HepG2 (cell line): ENCODE data around the gene AP2A2. TPM values are rescaled to one million over a fixed set of nuclear protein-coding genes. Genes with fewer than 3 reads are reported as not detected.

Experiments
- ATF7-NPFF ChIP-seq: sonication (generic); formaldehyde crosslinking; IDR thresholded peaks from 2 replicates; pipeline ENCODE4 v1.8.1; 2023; ENCODE audit warnings: mild to moderate bottlenecking, low read depth, missing genetic modification reagents, moderate library complexity
- CHCHD3 ChIP-seq: sonication (generic); formaldehyde crosslinking; IDR thresholded peaks from 2 replicates; pipeline ENCODE4 v1.8.0; 2022; ENCODE audit warnings: mild to moderate bottlenecking, missing genetic modification reagents, moderate library complexity
- GATAD1 ChIP-seq: IDR thresholded peaks from 2 replicates; pipeline ENCODE4 v1.6.1; 2016; ENCODE audit warnings: missing genetic modification reagents, missing compliant biosample characterization
- GTF3A ChIP-seq: sonication (generic); formaldehyde crosslinking; conservative IDR thresholded peaks from 2 replicates; pipeline ENCODE4 v1.4.0; 2020; ENCODE audit warnings: mild to moderate bottlenecking, missing genetic modification reagents
- HDAC1 ChIP-seq: sonication (generic); formaldehyde crosslinking; IDR thresholded peaks from 2 replicates; pipeline ENCODE4 v1.5.1; 2020; ENCODE audit warnings: mild to moderate bottlenecking, missing genetic modification reagents
- HNRNPK ChIP-seq: fragments of 200-400 bp; formaldehyde crosslinking; IDR thresholded peaks from 2 replicates; pipeline ENCODE4 v1.6.1; 2018; ENCODE audit warnings: low read length, low read depth, moderate library complexity, mild to moderate bottlenecking; ENCODE audit not compliant: poor library complexity, severe bottlenecking
- JARID2 ChIP-seq: sonication (generic); formaldehyde crosslinking; IDR thresholded peaks from 2 replicates; pipeline ENCODE4 v1.8.1; 2023; ENCODE audit warnings: missing genetic modification reagents, inconsistent platforms; ENCODE audit not compliant: insufficient replicate concordance
- RBFOX2 ChIP-seq: fragments of 200-400 bp; formaldehyde crosslinking; IDR thresholded peaks from 2 replicates; pipeline ENCODE4 v1.6.1; 2017; ENCODE audit warnings: low read depth, mild to moderate bottlenecking, low read length
- TARDBP ChIP-seq: sonication (generic); formaldehyde crosslinking; IDR thresholded peaks from 2 replicates; pipeline ENCODE4 v1.8.0; 2022; ENCODE audit warnings: mild to moderate bottlenecking, missing genetic modification reagents
- TBX2 ChIP-seq: sonication (generic); formaldehyde crosslinking; IDR thresholded peaks from 2 replicates; pipeline ENCODE4 v1.5.0; 2020; ENCODE audit warnings: missing genetic modification reagents, mild to moderate bottlenecking, borderline replicate concordance
- ZNF253 ChIP-seq: sonication (generic); formaldehyde crosslinking; IDR thresholded peaks from 2 replicates; pipeline ENCODE4 v1.8.0; 2022; ENCODE audit warnings: mild to moderate bottlenecking, missing genetic modification reagents, borderline replicate concordance
- ZNF563 ChIP-seq: sonication (generic); formaldehyde crosslinking; IDR thresholded peaks from 2 replicates; pipeline ENCODE4 v1.8.0; 2022; ENCODE audit warnings: mild to moderate bottlenecking, moderate library complexity, missing genetic modification reagents
- ZNF777 ChIP-seq: sonication (generic); formaldehyde crosslinking; IDR thresholded peaks from 2 replicates; pipeline ENCODE4 v1.4.0; 2020; ENCODE audit warnings: missing genetic modification reagents
- polyA plus RNA-seq, 8 experiments: library from polyadenylated mRNA; depleted of rRNA in 3 of 8; stranded (reverse) in 7 of 8; unstranded in 1 of 8; fragments of >200 nt; fragmentation: Illumina TruSeq in 4 of 8; extraction: Trizol in 4 of 8; gene quantifications; 2 replicates each; pipeline versions ENCODE4 v1.2.1 to v1.2.3, GENCODE V29; 2011 to 2016; ENCODE audit warnings: low read depth in 4 of 8, missing spikeins in 1 of 8, mixed read lengths in 1 of 8; ENCODE audit not compliant: insufficient read depth in 1 of 8
- total RNA-seq, 5 experiments: library from RNA; depleted of rRNA; stranded (reverse); fragments of >200 nt; fragmentation: Illumina TruSeq; extraction: Trizol; gene quantifications; 2 replicates each; pipeline ENCODE4 v1.2.3, GENCODE V29; 2016; ENCODE audit warnings: low read depth in 1 of 5
- TF ChIP-seq, protein P1 (sequence below): sonication (generic); formaldehyde crosslinking; IDR thresholded peaks from 2 replicates; pipeline ENCODE4 v1.4.0; 2020; ENCODE audit warnings: missing genetic modification reagents
- TF ChIP-seq, protein P2 (sequence below): sonication (generic); formaldehyde crosslinking; IDR thresholded peaks from 2 replicates; pipeline ENCODE4 v1.5.0; 2020; ENCODE audit warnings: mild to moderate bottlenecking, missing genetic modification reagents
- TF ChIP-seq, protein P3 (sequence below): sonication (generic); formaldehyde crosslinking; IDR thresholded peaks from 2 replicates; pipeline ENCODE4 v1.5.1; 2020; ENCODE audit warnings: missing genetic modification reagents, mild to moderate bottlenecking, borderline replicate concordance
- TF ChIP-seq, protein P4 (sequence below): IDR thresholded peaks from 2 replicates; pipeline ENCODE4 v1.6.1; 2018; ENCODE audit warnings: missing genetic modification reagents
- TF ChIP-seq, protein P5 (sequence below): IDR thresholded peaks from 2 replicates; pipeline ENCODE4 v1.6.1; 2016; ENCODE audit warnings: missing genetic modification reagents, missing compliant biosample characterization
- TF ChIP-seq, protein P6 (sequence below): sonication (generic); formaldehyde crosslinking; IDR thresholded peaks from 2 replicates; pipeline ENCODE4 v1.8.0; 2022; ENCODE audit warnings: mild to moderate bottlenecking, missing genetic modification reagents, moderate library complexity

The AP2A2 gene
- total and polyA plus RNA-seq, 2 of the 13 experiments (the other 11 are each of a cell fraction or from before 2014, with no cell fraction given), result 25.7 to 75.7 TPM

DNA sequence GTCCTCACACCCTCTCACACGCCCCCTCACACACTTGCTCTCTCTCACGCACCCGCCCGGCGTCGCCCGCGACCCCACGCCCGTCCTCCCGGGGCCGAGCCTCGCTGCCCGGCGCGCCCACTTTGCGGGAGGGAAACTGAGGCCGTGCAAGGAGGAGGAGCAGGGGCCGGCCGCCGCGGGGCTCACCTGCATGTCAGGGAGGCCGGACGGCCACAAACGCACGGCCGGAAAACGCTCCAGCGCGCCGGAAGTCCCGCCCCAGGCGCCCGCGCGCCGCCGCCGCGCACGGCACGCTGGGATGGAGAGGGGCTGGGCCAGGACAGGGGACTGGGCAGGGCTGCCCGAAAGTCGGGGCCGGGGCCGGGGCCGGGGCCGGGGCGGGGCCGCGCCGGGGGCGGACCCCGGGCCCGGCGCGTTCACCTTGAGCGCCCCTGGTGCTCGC, 15.1 kb upstream of the AP2A2 start, which contains the start of gene CHID1 (continued):
- TF ChIP-seq, protein P1, sequence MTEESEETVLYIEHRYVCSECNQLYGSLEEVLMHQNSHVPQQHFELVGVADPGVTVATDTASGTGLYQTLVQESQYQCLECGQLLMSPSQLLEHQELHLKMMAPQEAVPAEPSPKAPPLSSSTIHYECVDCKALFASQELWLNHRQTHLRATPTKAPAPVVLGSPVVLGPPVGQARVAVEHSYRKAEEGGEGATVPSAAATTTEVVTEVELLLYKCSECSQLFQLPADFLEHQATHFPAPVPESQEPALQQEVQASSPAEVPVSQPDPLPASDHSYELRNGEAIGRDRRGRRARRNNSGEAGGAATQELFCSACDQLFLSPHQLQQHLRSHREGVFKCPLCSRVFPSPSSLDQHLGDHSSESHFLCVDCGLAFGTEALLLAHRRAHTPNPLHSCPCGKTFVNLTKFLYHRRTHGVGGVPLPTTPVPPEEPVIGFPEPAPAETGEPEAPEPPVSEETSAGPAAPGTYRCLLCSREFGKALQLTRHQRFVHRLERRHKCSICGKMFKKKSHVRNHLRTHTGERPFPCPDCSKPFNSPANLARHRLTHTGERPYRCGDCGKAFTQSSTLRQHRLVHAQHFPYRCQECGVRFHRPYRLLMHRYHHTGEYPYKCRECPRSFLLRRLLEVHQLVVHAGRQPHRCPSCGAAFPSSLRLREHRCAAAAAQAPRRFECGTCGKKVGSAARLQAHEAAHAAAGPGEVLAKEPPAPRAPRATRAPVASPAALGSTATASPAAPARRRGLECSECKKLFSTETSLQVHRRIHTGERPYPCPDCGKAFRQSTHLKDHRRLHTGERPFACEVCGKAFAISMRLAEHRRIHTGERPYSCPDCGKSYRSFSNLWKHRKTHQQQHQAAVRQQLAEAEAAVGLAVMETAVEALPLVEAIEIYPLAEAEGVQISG (CRISPR knock-in tag), result peak; percentile 60; the same call in 1 of the 2 replicates
- TF ChIP-seq TBX2 (peak; percentile 66), GATAD1 (CRISPR knock-in tag) (peak; percentile 88), JARID2 (no peak), ATF7-NPFF (CRISPR knock-in tag) (peak; percentile 77; the same call in 1 of the 2 replicates), RBFOX2 (peak; percentile 75), TARDBP (CRISPR knock-in tag) (0 out of 2 replicates have a peak, but pooled peaks have one; percentile 60), ZNF777 (CRISPR knock-in tag) (0 out of 2 replicates have a peak, but pooled peaks have one; percentile 29), HNRNPK (peak; percentile 99), HDAC1 (CRISPR knock-in tag) (peak; percentile 85), CHCHD3 (CRISPR knock-in tag) (peak; percentile 78; the same call in 1 of the 2 replicates), GTF3A (CRISPR knock-in tag) (no peak), ZNF253 (peak; percentile 89; the same call in 1 of the 2 replicates), ZNF563 (peak; percentile 57; the same call in 1 of the 2 replicates)
- TF ChIP-seq, protein P2, sequence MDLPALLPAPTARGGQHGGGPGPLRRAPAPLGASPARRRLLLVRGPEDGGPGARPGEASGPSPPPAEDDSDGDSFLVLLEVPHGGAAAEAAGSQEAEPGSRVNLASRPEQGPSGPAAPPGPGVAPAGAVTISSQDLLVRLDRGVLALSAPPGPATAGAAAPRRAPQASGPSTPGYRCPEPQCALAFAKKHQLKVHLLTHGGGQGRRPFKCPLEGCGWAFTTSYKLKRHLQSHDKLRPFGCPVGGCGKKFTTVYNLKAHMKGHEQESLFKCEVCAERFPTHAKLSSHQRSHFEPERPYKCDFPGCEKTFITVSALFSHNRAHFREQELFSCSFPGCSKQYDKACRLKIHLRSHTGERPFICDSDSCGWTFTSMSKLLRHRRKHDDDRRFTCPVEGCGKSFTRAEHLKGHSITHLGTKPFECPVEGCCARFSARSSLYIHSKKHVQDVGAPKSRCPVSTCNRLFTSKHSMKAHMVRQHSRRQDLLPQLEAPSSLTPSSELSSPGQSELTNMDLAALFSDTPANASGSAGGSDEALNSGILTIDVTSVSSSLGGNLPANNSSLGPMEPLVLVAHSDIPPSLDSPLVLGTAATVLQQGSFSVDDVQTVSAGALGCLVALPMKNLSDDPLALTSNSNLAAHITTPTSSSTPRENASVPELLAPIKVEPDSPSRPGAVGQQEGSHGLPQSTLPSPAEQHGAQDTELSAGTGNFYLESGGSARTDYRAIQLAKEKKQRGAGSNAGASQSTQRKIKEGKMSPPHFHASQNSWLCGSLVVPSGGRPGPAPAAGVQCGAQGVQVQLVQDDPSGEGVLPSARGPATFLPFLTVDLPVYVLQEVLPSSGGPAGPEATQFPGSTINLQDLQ (CRISPR knock-in tag), result peak; percentile 39; the same call in 1 of the 2 replicates
- TF ChIP-seq, protein P3, sequence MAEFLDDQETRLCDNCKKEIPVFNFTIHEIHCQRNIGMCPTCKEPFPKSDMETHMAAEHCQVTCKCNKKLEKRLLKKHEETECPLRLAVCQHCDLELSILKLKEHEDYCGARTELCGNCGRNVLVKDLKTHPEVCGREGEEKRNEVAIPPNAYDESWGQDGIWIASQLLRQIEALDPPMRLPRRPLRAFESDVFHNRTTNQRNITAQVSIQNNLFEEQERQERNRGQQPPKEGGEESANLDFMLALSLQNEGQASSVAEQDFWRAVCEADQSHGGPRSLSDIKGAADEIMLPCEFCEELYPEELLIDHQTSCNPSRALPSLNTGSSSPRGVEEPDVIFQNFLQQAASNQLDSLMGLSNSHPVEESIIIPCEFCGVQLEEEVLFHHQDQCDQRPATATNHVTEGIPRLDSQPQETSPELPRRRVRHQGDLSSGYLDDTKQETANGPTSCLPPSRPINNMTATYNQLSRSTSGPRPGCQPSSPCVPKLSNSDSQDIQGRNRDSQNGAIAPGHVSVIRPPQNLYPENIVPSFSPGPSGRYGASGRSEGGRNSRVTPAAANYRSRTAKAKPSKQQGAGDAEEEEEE, result no peak
- TF ChIP-seq, protein P4, sequence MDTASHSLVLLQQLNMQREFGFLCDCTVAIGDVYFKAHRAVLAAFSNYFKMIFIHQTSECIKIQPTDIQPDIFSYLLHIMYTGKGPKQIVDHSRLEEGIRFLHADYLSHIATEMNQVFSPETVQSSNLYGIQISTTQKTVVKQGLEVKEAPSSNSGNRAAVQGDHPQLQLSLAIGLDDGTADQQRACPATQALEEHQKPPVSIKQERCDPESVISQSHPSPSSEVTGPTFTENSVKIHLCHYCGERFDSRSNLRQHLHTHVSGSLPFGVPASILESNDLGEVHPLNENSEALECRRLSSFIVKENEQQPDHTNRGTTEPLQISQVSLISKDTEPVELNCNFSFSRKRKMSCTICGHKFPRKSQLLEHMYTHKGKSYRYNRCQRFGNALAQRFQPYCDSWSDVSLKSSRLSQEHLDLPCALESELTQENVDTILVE, result peak; percentile 63; the same call in 1 of the 2 replicates
- TF ChIP-seq, protein P5, sequence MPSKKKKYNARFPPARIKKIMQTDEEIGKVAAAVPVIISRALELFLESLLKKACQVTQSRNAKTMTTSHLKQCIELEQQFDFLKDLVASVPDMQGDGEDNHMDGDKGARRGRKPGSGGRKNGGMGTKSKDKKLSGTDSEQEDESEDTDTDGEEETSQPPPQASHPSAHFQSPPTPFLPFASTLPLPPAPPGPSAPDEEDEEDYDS (CRISPR knock-in tag), result no peak
- TF ChIP-seq, protein P6, sequence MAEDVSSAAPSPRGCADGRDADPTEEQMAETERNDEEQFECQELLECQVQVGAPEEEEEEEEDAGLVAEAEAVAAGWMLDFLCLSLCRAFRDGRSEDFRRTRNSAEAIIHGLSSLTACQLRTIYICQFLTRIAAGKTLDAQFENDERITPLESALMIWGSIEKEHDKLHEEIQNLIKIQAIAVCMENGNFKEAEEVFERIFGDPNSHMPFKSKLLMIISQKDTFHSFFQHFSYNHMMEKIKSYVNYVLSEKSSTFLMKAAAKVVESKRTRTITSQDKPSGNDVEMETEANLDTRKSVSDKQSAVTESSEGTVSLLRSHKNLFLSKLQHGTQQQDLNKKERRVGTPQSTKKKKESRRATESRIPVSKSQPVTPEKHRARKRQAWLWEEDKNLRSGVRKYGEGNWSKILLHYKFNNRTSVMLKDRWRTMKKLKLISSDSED (CRISPR knock-in tag), result no peak
